ENCODE measurements around the gene ACVRL1. TPM values are rescaled to one million over a fixed set of nuclear protein-coding genes. Genes with fewer than 3 reads are reported as not detected.

Gene ACVRL1
- total and polyA plus RNA-seq, 10 of the 15 experiments (the other 5 are each of a cell fraction or from before 2014, with no cell fraction given), result not detected

DNA sequence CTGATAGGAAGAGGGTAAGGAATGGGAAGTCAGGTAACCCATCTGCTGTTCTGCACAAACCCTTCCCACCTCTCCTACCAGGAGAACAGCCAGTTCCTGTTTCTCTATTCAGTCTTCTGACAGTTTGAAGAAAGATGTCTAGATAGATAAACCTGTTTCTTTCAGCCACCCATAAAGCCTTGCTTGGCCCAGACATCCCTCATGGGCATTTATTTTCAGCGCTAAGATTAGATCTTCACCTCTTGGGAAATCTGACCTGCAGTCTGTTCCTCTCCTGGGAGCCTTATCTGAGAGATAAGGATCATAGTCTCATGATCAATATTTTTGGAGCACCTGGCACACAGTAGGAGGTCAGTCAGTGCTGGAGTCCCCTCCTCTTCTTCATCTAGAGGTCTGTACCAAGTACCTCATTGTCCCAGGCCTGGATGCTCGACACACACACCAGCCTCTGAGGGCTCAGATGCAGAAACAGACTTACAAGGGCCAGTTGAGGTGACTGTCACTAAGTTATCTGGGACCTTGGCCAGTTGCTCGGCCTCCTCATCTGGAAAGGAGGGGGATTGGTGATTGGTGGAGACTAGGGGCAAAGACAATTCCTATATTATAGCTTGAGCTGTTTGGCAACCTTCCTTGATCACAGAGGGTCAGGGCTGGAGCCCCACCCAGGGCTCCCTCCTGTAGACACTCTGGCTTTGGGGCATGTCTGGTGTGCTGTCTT is 18.2 kb downstream of the ACVRL1 start:
- ChIA-PET RAD21 (ENCODE audit: unreplicated experiment) (interaction anchor here (2.1 kb wide), 1 partner anchor 100 kb away, joined by 7 read pairs; no protein-coding TSS in a partner anchor), CTCF (interaction anchor here (1.3 to 2.8 kb wide), 3 partner anchors 52 to 56 kb away, joined by 6 to 19 read pairs (median 14); no protein-coding TSS in a partner anchor), POLR2A (interaction anchor here (0.6 kb wide), 1 partner anchor 443 kb away, joined by 3 read pairs; no protein-coding TSS in a partner anchor), SMC1A (ENCODE audit: uncharacterized antibody, unreplicated experiment) (no interaction called here)
- no TSS peak for BruUV-seq (replicated peaks)
- in situ Hi-C loops (cut with MboI) (no loop called here), intact Hi-C loops (cut with micrococcal nuclease; ENCODE audit: unreplicated experiment) (loop anchor here (1.0 kb wide), 1 partner anchor 55 kb away; no protein-coding TSS in a partner anchor)
- H3K27ac ChIP-seq (ENCODE audit: control insufficient read depth, insufficient read depth), result no peak overlapping the region
- FAIRE-seq (no peak), DNase-seq (ENCODE audit: low read depth, low spot score) (no peak), ATAC-seq (no peak)
- H3K4me1 ChIP-seq (ENCODE audit: control insufficient read depth, insufficient read depth, low read length), result peaks cover 35% of the 10 kb centered on the region
- no peak overlapping the region for H3K4me3 ChIP-seq
- 35% methylated on average over 3 of the region's 3 CpGs for WGBS (ENCODE audit: insufficient coverage, insufficient replicate concordance, low lambda C conversion rate, missing lambda C conversion rate)
- H3K36me3 ChIP-seq (ENCODE audit: control insufficient read depth in 2 of 2, insufficient read depth in 2 of 2, low read length in 1 of 2), result no peaks in the 10 kb centered on the region
- TF ChIP-seq, protein P1, sequence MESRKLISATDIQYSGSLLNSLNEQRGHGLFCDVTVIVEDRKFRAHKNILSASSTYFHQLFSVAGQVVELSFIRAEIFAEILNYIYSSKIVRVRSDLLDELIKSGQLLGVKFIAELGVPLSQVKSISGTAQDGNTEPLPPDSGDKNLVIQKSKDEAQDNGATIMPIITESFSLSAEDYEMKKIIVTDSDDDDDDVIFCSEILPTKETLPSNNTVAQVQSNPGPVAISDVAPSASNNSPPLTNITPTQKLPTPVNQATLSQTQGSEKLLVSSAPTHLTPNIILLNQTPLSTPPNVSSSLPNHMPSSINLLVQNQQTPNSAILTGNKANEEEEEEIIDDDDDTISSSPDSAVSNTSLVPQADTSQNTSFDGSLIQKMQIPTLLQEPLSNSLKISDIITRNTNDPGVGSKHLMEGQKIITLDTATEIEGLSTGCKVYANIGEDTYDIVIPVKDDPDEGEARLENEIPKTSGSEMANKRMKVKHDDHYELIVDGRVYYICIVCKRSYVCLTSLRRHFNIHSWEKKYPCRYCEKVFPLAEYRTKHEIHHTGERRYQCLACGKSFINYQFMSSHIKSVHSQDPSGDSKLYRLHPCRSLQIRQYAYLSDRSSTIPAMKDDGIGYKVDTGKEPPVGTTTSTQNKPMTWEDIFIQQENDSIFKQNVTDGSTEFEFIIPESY (IDR thresholded peaks at IDR 0.05), result no peak
- TF ChIP-seq BACH1 (IDR thresholded peaks at IDR 0.05; ENCODE audit: borderline replicate concordance) (no peak), SPI1 (IDR thresholded peaks at IDR 0.05; ENCODE audit: borderline replicate concordance, insufficient read depth, low read depth, low read length) (peak; percentile 51; the same call in 1 of the 2 replicates), IKZF1 (conservative IDR thresholded peaks at IDR 0.05) (0 out of 2 replicates have a peak, but pooled peaks have one; percentile 4), GATAD2B (conservative IDR thresholded peaks at IDR 0.05; ENCODE audit: low read depth) (no peak), KLF5 (IDR thresholded peaks at IDR 0.05; ENCODE audit: partially characterized antibody) (no peak), CREB1 (IDR thresholded peaks at IDR 0.05; ENCODE audit: low read depth) (no peak), KAT2A (conservative IDR thresholded peaks at IDR 0.05; ENCODE audit: control insufficient read depth, low read depth, low read length) (no peak)
- H3K9ac ChIP-seq (ENCODE audit: control insufficient read depth, insufficient read depth, low read length), result no peak overlapping the region
- peak overlapping the region; percentile 54; the same call in 1 of the 2 replicates for H3K4me2 ChIP-seq (ENCODE audit: control insufficient read depth, insufficient read depth)
- no peak overlapping the region for H2AFZ ChIP-seq (ENCODE audit: control insufficient read depth, low read depth, low read length)
- H3K27me3 ChIP-seq (replicated peaks in 1 of 2; ENCODE audit: control insufficient read depth in 2 of 2, insufficient read depth in 2 of 2, low read length in 1 of 2), result no peaks in the 10 kb centered on the region
- no peaks in the 10 kb centered on the region for H3K79me2 ChIP-seq (ENCODE audit: control insufficient read depth, insufficient read depth, low read length)
- H4K20me1 ChIP-seq (ENCODE audit: control insufficient read depth, insufficient read depth), result no peaks in the 10 kb centered on the region
- H3K9me3 ChIP-seq (replicated peaks; ENCODE audit: control insufficient read depth, insufficient read depth, low read length), result no peaks in the 10 kb centered on the region

All from GM12878 (cell line).